ENCODE results near the gene PODNL1.

The PODNL1 gene

GRCh38 chr19:13984875-13985741 lies 46.9 kb upstream of the PODNL1 start:
- H3K27ac ChIP-seq = peak overlapping the region; percentile 100
- H3K27me3 ChIP-seq (ENCODE audit: control insufficient read depth, insufficient read depth, low read length) = no peaks in the 10 kb centered on the region
- TF ChIP-seq CTCF (IDR thresholded peaks at IDR 0.05) = no peak
- no peaks in the 10 kb centered on the region for H3K9me3 ChIP-seq (ENCODE audit: control insufficient read depth, low read length)
- no peak overlapping the region for H3K9ac ChIP-seq
- H3K4me2 ChIP-seq (ENCODE audit: low read length) = peak overlapping the region; percentile 79
- H3K36me3 ChIP-seq (ENCODE audit: control insufficient read depth, insufficient read depth, low read length) = no peaks in the 10 kb centered on the region
- H3K79me2 ChIP-seq = peaks cover 2% of the 10 kb centered on the region
- peak overlapping the region; percentile 50 for H3K4me3 ChIP-seq (ENCODE audit: low read depth, low read length)
- H2AFZ ChIP-seq = peak overlapping the region; percentile 65
- H3K4me1 ChIP-seq = peaks cover 83% of the 10 kb centered on the region

- Histone ChIP-seq H3K4me2 (ENCODE audit: low read length) (peak overlapping the region; percentile 42), H3K4me3 (ENCODE audit: low read depth, low read length) (no peak overlapping the region), H3K79me2 (peaks cover 5% of the 10 kb centered on the region), H3K27ac (peak overlapping the region; percentile 100), H3K36me3 (ENCODE audit: control insufficient read depth, insufficient read depth, low read length) (no peaks in the 10 kb centered on the region), H3K9me3 (ENCODE audit: control insufficient read depth, low read length) (no peaks in the 10 kb centered on the region), H3K9ac (no peak overlapping the region), H3K4me1 (peaks cover 84% of the 10 kb centered on the region), H3K27me3 (ENCODE audit: control insufficient read depth, insufficient read depth, low read length) (no peaks in the 10 kb centered on the region), H2AFZ (no peak overlapping the region)
- no peak for TF ChIP-seq CTCF (IDR thresholded peaks at IDR 0.05)
Observed at GRCh38 chr19:13984186-13984585, 46.0 kb upstream of the PODNL1 start.

- no peak overlapping the region for H3K4me3 ChIP-seq (ENCODE audit: low read depth, low read length)
- H3K36me3 ChIP-seq (ENCODE audit: control insufficient read depth, insufficient read depth, low read length) = no peaks in the 10 kb centered on the region
- H3K9ac ChIP-seq = peak overlapping the region; percentile 32
- no peak for TF ChIP-seq CTCF (IDR thresholded peaks at IDR 0.05)
- peaks cover 3% of the 10 kb centered on the region for H3K79me2 ChIP-seq
- H3K4me1 ChIP-seq = peaks cover 85% of the 10 kb centered on the region
- H3K4me2 ChIP-seq (ENCODE audit: low read length) = peak overlapping the region; percentile 37
- H3K27me3 ChIP-seq (ENCODE audit: control insufficient read depth, insufficient read depth, low read length) = no peaks in the 10 kb centered on the region
- no peaks in the 10 kb centered on the region for H3K9me3 ChIP-seq (ENCODE audit: control insufficient read depth, low read length)
- H2AFZ ChIP-seq = peak overlapping the region; percentile 51
- peak overlapping the region; percentile 100 for H3K27ac ChIP-seq
Observed at GRCh38 chr19:13983213-13983889, 45.1 kb upstream of the PODNL1 start.

GRCh38 chr19:13982773-13983172 lies 44.6 kb upstream of the PODNL1 start:
- peak overlapping the region; percentile 5 for H3K4me2 ChIP-seq (ENCODE audit: low read length)
- TF ChIP-seq CTCF (IDR thresholded peaks at IDR 0.05) = no peak
- H3K4me1 ChIP-seq = peaks cover 80% of the 10 kb centered on the region
- no peak overlapping the region for H3K4me3 ChIP-seq (ENCODE audit: low read depth, low read length)
- H3K27ac ChIP-seq = peak overlapping the region; percentile 100
- no peaks in the 10 kb centered on the region for H3K27me3 ChIP-seq (ENCODE audit: control insufficient read depth, insufficient read depth, low read length)
- no peak overlapping the region for H3K9ac ChIP-seq
- H3K9me3 ChIP-seq (ENCODE audit: control insufficient read depth, low read length) = no peaks in the 10 kb centered on the region
- H3K79me2 ChIP-seq = peaks cover 3% of the 10 kb centered on the region
- H2AFZ ChIP-seq = no peak overlapping the region
- no peaks in the 10 kb centered on the region for H3K36me3 ChIP-seq (ENCODE audit: control insufficient read depth, insufficient read depth, low read length)
